Measurements from ENCODE around the gene ARID3A. TPM values are rescaled to one million over a fixed set of nuclear protein-coding genes. Genes with fewer than 3 reads are reported as not detected.

Gene ARID3A
- total and polyA plus RNA-seq, 2 donors (not counting 3 experiments of a cell fraction or from before 2014, with no cell fraction given): 5.4 to 13.2 TPM

DNA sequence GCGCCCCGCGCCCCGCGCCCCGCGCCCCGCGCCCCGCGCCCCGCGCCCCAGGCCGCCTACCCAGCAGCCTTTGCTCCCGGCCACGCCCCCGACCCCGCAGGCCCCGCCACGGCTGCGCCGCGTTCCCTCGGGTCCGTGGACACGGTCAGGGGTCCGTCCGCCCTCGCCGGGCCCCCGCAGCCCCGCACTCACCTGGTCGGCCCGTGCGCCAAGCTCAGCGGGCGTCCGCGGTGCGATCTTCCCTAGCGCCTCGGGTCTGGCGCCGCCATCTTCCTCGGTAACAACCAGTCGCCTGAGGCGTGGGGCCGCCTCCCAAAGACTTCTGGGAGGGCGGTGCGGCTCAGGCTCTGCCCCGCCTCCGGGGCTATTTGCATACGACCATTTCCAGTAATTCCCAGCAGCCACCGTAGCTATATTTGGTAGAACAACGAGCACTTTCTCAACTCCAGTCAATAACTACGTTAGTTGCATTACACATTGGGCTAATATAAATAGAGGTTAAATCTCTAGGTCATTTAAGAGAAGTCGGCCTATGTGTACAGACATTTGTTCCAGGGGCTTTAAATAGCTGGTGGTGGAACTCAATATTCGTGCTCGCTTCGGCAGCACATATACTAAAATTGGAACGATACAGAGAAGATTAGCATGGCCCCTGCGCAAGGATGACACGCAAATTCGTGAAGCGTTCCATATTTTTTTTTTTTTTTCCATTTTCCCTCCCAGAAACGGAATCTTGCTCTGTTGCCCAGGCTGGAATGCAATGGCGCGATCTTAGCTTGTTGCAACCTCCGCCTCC lies 32.7 kb upstream of the ARID3A start, which contains the start of the genes MED16 and RNU6-9:
Gene MED16, minus strand, starts transcription at position 294 of the 796 bp plus-strand sequence. CDS start 2,056 bp downstream, outside the sequence.
Gene RNU6-9, plus strand, starts transcription at position 591 of the 796 bp plus-strand sequence.
- Histone ChIP-seq H3K9ac (replicated peaks; ENCODE audit: extremely low read depth, insufficient read depth, low read length) (peak within 1 kb of the TSS; percentile 59), H4K20me1 (replicated peaks; ENCODE audit: control insufficient read depth, extremely low read depth, insufficient read depth, low read length) (no peaks in the 10 kb centered on the region), H3K9me3 (replicated peaks; ENCODE audit: control insufficient read depth, insufficient read depth, low read length) (no peaks in the 10 kb centered on the region), H2AFZ (ENCODE audit: low read depth, low read length) (peak within 1 kb of the TSS; percentile 78), H3K79me2 (ENCODE audit: control insufficient read depth, insufficient read depth, low read length) (peaks cover 5% of the 10 kb centered on the region), H3K4me2 (ENCODE audit: insufficient read depth, low read length) (peak within 1 kb of the TSS; percentile 41), H3K4me1 (ENCODE audit: control insufficient read depth, extremely low read depth, insufficient read depth, low read length) (no peaks in the 10 kb centered on the region), H3K9me1 (replicated peaks; ENCODE audit: control insufficient read depth, extremely low read depth, insufficient read depth, low read length) (no peaks in the 10 kb centered on the region), H3K36me3 (ENCODE audit: control insufficient read depth in 2 of 2, extremely low read depth in 1 of 2, insufficient read depth in 2 of 2, low read length in 2 of 2) (peaks cover 2 to 17% of the 10 kb centered on the region in 2 experiments), H3K4me3 (replicated peaks in 1 of 3; ENCODE audit: insufficient read depth in 1 of 3, low read depth in 1 of 3, low read length in 3 of 3) (peak within 1 kb of the TSS; percentile 54 to 91 (median 66)), H3K27me3 (ENCODE audit: control insufficient read depth in 2 of 2, insufficient read depth in 2 of 2, low read length in 2 of 2) (no peaks in the 10 kb centered on the region), H3K27ac (ENCODE audit: insufficient read depth, low read depth, low read length) (peak within 1 kb of the TSS; percentile 64)
- TF ChIP-seq POLR2AphosphoS5 (IDR thresholded peaks at IDR 0.05; ENCODE audit: insufficient read depth, low read depth, low read length) (peak; percentile 70), JUN (IDR thresholded peaks at IDR 0.05; ENCODE audit: borderline replicate concordance, insufficient read depth, insufficient read length, low read depth) (no peak), GATA2 (IDR thresholded peaks at IDR 0.05; ENCODE audit: insufficient read depth, insufficient read length, low read depth, low read length) (no peak), POLR2A (IDR thresholded peaks at IDR 0.05; ENCODE audit: low read depth, low read length) (peak; percentile 46)
- DNase-seq (ENCODE audit: low read depth, low spot score) (peak; percentile 95), FAIRE-seq (peak; percentile 90)
- CTCF ChIA-PET: interaction anchor here (1.0 to 1.6 kb wide), 4 partner anchors 9 to 30 kb away, joined by 3 to 7 read pairs (median 4); no protein-coding TSS in a partner anchor
- intact Hi-C loops (cut with micrococcal nuclease) (loop anchor here (2.0 kb wide), 1 partner anchor 20 kb away; the partner anchor contains the start of gene R3HDM4), dilution Hi-C loops (cut with MboI; ENCODE audit: extremely low pct_ligation_motif_present, low sequenced_read_pairs) (no loop called here)
- POLR2A ChIA-PET: interaction anchor here (0.6 to 0.9 kb wide), 2 partner anchors 241 to 376 kb away, joined by 4 to 5 read pairs; partner anchors contain the start of gene CIRBP
- BruUV-seq (replicated peaks): TSS peak; percentile 100

DNA sequence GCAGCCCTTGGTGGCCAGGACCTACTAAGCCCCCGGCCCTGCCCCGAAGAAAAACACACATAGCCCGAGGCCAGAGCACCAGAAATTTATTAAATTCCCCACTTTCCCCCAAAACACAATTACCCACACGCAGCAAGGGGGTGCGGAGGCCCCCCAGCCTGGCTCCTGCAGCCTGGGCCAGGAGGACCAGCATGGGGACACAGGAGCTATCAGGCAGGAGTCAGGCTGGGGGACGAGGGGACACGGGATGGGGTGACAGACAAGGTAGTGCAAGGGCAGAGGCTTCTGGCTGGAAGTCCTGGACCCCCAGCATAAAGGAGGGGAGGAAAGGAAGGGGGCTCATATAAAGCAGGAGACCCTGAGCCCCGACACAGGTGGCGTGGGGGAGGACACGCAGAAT lies 29.4 kb upstream of the ARID3A start:
- Histone ChIP-seq H3K4me2 (ENCODE audit: insufficient read depth, low read length) (no peak overlapping the region), H3K4me1 (ENCODE audit: control insufficient read depth, extremely low read depth, insufficient read depth, low read length) (no peaks in the 10 kb centered on the region), H3K36me3 (ENCODE audit: control insufficient read depth in 2 of 2, extremely low read depth in 1 of 2, insufficient read depth in 2 of 2, low read length in 2 of 2) (peaks cover 0 to 11% of the 10 kb centered on the region in 2 experiments), H2AFZ (ENCODE audit: low read depth, low read length) (no peak overlapping the region), H3K9me3 (replicated peaks; ENCODE audit: control insufficient read depth, insufficient read depth, low read length) (no peaks in the 10 kb centered on the region), H3K27ac (ENCODE audit: insufficient read depth, low read depth, low read length) (no peak overlapping the region), H3K4me3 (replicated peaks in 1 of 3; ENCODE audit: insufficient read depth in 1 of 3, low read depth in 1 of 3, low read length in 3 of 3) (no peak overlapping the region), H3K79me2 (ENCODE audit: control insufficient read depth, insufficient read depth, low read length) (peaks cover 5% of the 10 kb centered on the region), H3K9me1 (replicated peaks; ENCODE audit: control insufficient read depth, extremely low read depth, insufficient read depth, low read length) (no peaks in the 10 kb centered on the region), H4K20me1 (replicated peaks; ENCODE audit: control insufficient read depth, extremely low read depth, insufficient read depth, low read length) (no peaks in the 10 kb centered on the region), H3K27me3 (ENCODE audit: control insufficient read depth in 2 of 2, insufficient read depth in 2 of 2, low read length in 2 of 2) (no peaks in the 10 kb centered on the region), H3K9ac (replicated peaks; ENCODE audit: extremely low read depth, insufficient read depth, low read length) (no peak overlapping the region)
- ChIA-PET POLR2A (no interaction called here), CTCF (interaction anchor here (1.5 kb wide), 1 partner anchor 18 kb away, joined by 4 read pairs; no protein-coding TSS in a partner anchor)
- FAIRE-seq: no peak
- DNase-seq (ENCODE audit: low read depth, low spot score): no peak
- BruUV-seq (replicated peaks): no TSS peak
- intact Hi-C loops (cut with micrococcal nuclease): no loop called here
- dilution Hi-C loops (cut with MboI; ENCODE audit: extremely low pct_ligation_motif_present, low sequenced_read_pairs): no loop called here
- no peak for TF ChIP-seq FOS (IDR thresholded peaks at IDR 0.05; ENCODE audit: borderline replicate concordance, insufficient read depth, low read length)
- no peak for TF ChIP-seq GATA2 (IDR thresholded peaks at IDR 0.05; ENCODE audit: insufficient read depth, insufficient read length, low read depth, low read length)
- TF ChIP-seq POLR2AphosphoS5 (IDR thresholded peaks at IDR 0.05; ENCODE audit: insufficient read depth, low read depth, low read length): no peak
- TF ChIP-seq, protein P1, sequence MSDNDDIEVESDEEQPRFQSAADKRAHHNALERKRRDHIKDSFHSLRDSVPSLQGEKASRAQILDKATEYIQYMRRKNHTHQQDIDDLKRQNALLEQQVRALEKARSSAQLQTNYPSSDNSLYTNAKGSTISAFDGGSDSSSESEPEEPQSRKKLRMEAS (IDR thresholded peaks at IDR 0.05; ENCODE audit: insufficient read depth, insufficient read length): no peak
- no peak for TF ChIP-seq JUN (IDR thresholded peaks at IDR 0.05; ENCODE audit: borderline replicate concordance, insufficient read depth, insufficient read length, low read depth)
- no peak for TF ChIP-seq MYC (IDR thresholded peaks at IDR 0.05; ENCODE audit: low read depth, low read length)
- no peak for TF ChIP-seq EZH2 (IDR thresholded peaks at IDR 0.05; ENCODE audit: borderline replicate concordance, low read depth, low read length, severe bottlenecking)
- TF ChIP-seq POLR2A (IDR thresholded peaks at IDR 0.05; ENCODE audit: low read depth, low read length): no peak
- TF ChIP-seq, protein P2, sequence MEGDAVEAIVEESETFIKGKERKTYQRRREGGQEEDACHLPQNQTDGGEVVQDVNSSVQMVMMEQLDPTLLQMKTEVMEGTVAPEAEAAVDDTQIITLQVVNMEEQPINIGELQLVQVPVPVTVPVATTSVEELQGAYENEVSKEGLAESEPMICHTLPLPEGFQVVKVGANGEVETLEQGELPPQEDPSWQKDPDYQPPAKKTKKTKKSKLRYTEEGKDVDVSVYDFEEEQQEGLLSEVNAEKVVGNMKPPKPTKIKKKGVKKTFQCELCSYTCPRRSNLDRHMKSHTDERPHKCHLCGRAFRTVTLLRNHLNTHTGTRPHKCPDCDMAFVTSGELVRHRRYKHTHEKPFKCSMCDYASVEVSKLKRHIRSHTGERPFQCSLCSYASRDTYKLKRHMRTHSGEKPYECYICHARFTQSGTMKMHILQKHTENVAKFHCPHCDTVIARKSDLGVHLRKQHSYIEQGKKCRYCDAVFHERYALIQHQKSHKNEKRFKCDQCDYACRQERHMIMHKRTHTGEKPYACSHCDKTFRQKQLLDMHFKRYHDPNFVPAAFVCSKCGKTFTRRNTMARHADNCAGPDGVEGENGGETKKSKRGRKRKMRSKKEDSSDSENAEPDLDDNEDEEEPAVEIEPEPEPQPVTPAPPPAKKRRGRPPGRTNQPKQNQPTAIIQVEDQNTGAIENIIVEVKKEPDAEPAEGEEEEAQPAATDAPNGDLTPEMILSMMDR (IDR thresholded peaks at IDR 0.05; ENCODE audit: extremely low read depth in 1 of 2, insufficient read depth in 1 of 2, low read depth in 1 of 2, low read length in 2 of 2): no peak
